Measurements from ENCODE around the gene SCO1.
"Not testable (repeated sequence)": the region's sequence is repeated elsewhere in the genome, so short reads cannot be mapped to it uniquely, and the experiment has no call there.

Gene SCO1

DNA sequence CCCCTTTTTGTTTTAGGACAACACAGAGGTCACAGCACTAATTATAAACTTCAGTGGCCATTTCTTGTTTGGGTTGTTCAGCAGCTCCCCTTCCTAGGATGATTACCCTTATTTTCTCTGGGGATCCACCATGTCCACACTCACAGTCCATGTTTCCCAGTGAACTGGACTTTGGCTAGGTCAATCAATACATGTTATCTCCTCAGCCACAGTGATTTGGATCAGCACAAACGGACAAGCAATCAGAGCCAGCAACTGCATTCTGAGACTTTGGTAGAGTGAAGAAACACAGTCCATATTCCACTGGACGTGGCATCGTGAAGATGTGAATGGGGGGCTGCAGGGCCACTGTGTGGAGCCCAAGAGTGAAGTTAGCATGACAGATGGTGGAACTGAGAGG lies 27.9 kb upstream of the SCO1 start:
- DNase-seq (ENCODE audit: low spot score), result no peak

DNA sequence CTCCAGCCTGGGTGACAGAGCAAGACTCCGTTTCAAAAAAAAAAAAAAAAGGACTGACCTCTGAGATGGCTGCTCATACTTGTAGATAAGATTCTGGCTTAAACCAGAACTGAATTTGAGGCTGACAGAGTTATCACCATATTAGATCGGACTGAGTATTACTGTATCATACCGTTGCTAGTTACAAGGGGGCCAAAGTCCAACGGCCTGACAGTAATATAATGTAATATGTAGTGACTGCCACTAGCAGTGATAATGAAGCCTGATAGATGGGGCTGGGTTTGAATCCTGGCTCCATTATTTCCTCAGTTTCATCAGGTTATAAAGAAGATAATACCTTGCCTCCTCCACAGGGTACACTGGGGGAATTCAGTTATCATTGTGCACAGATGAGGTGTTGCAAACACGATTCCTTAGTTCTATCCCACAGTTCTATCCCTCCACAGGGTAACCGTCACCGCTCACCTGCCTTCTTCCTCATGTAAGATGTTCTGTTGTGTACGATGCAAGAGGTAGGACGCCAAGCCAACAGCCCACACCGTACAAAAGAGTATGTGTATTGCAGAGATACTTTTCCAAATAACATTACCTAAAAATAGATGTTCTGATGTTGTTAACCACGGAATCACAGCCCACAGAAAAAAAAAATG lies 27.3 kb upstream of the SCO1 start:
- no peak for DNase-seq (ENCODE audit: low spot score)

DNA sequence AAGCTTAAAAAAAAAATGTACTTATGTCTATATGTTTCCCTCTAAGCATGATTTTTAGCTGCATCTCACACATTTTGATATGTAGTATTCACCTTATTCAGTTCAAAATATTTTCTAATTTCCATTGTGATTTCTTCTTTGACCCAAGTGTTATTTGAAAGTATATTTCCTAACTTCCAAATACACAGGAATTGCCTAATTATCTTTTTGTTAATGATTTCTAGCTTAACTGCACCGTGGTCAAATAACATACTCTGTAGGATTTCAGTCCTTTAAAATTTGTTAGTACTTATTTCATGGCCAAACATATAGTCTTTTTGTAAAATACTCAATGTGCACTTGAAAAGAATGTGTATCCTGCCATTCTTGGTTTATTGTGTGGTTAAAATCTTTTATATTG lies 21.2 kb upstream of the SCO1 start:
- no peak for DNase-seq (ENCODE audit: low spot score)

DNA sequence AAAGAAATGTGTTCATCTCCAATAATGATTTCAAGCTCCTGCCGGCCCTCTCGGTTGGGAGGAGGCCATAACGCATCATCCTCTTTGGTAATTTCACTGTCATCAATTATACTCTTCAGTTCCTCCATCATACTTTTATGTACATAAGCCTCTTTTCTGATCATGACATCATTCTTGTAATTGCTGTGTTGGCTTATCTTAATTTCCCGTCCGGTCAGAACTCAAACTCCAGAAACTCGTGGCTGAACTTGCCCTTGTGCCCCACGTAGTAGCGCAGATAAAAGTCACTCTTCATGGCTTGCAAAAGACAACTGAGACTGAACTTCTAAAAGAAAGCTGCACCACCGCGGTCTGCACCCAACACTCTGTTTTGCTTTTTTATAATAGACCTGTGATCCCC lies 18.9 kb upstream of the SCO1 start:
- DNase-seq (ENCODE audit: low spot score), result no peak

DNA sequence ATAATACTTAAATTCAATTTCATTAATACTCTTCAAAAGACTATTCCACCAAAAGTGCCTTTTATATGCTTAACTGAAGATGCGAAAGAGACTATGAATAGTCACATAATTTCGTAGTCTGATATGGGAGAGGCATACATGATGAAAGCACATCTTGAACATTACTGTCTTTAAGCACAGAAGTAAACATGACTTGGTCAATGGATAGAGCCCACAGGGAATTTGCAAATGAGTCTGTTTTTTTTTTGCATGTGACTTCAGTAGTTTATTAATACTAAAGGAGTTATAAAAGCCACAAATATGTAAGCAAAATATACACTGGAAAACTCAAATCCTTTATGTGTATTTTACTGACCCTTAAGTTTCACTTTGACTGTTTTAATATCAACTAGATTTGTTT lies 16.0 kb upstream of the SCO1 start:
- peak; percentile 22 for DNase-seq (ENCODE audit: low spot score)

DNA sequence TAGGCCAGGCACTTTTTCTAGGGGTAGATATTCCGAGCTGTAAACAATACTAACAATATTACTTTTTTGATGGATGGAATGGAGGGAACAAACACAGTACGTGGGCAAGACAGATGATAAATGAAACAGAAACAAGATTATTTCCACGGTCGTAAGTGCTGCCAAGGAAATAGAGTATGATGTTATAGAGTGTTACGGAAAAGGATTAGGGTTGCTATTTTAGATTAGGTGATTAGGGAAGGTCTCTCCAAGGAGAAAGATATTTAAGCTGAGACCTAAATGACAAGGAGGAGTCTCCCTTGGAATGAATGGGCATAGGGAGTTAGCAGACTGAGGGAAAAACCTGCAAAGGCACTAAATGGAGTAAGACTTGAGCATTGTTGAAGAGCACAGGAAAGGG lies 8.4 kb upstream of the SCO1 start:
- DNase-seq (ENCODE audit: low spot score), result no peak

DNA sequence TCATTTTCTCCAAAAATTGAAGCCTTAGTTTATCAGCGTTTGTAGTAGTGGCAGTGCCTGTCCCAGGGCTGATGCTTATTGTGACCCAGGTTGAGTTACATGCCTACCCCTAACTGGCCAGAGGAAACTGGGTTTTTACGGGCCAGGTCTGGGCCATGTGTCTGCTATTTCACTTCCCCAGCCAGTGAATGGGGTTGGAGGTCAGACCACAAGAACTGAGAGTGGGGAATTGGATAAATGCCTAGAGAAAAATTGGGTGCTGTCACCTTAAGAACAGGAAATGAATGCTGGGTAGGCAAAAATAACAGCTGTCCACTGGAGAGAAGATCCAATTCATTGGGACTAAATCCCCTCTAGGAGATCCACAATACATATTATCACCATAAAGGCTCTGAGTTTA lies 5.2 kb upstream of the SCO1 start:
- DNase-seq (ENCODE audit: low spot score), result peak; percentile 18

DNA sequence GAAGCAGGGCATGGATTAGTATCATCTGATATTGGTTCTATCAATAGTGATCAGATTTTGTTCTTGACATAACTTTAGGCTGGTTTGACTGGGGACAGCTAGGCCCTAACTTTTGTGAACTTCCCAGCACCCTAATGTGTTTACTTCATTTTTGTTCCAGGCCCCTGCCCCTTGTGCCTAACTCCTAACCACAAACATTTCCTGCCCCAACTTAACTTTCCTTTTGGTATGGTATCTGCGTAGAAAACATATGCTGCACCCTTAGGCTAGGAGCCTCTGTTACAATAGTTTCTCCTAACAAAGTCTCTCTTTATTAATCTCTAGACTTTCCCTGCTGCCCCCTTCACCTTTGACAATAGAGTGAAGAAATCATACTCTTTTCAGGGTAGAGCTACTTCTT lies 2.5 kb upstream of the SCO1 start:
- DNase-seq (ENCODE audit: low spot score), result peak; percentile 9

DNA sequence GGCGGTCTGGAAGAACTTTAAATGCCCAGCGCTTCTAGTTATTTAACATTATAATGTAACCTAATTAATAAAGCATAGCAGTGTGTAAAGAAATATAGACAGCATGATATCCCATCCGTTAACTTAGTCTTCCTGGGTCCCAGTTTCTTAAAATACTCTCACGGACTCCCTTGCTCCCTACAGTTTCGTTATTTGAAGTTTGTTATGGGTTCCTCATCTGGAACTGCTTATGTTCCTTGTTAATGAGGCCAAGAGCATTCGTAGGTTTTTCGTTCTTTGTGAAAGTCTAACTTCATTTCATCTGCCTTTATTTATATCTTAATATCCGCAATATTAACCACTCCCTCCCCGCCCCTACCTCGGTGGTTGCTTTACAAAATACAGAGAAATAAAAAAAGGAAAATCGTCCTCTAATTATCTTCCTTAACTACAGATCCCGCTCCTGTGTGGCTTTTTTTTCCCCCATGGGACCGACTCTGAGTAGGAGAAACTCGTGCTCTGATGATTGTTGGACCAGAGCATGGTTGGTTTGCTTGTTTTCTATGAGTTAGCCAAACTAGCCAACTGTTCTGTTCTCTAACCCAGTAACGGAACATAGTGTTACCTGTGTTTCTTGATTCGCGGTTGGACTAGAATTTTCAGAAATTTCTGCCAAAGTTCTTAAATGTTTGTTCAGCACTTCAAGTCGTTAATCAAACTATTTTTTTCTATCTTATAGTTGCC lies 924 bp upstream of the SCO1 start:
- peak; percentile 29 for DNase-seq (ENCODE audit: low spot score)

DNA sequence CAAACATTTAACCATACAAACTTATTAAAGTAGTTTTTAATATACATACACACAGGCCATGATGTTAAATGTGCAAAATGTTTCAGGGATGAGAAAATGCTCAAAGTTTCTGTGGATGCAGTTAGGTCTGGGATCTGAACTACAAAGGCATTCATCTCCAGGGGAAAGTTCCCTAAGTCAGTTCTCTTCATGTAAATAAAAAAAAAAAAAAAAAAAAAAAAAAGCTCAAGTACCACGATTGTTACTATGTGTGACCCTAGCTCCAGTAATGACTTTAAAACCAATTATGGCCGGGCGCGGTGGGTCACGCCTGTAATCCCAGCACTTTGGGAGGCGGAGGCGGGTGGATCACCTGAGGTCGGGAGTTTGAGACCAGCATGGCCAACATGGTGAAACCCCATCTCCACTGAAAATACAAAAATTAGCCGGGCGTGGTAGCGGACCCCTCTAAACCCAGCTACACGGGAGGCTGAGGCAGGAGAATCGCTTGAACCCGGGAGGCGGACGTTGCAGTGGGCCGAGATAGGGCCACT lies 1.4 kb downstream of the SCO1 start:
- DNase-seq (ENCODE audit: low spot score), result not testable (repeated sequence)

DNA sequence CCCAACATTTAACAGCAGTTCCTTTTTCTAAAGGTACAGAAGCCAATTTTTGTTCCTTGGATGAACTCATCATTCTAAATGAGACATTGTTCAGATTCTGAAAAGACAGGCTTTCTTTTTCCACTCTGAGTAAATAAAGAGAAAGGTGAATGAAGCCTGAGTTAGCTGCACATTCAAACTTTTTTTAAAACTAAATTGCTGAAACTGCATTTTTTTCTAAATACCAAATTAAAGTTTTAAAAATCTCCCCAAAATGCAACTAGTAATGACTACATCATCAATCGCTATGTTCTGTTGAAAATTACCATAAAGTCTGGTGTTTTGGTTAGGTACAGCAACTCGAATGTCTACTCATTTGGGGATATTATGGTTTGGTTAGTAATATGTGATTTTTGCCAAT lies 9.8 kb downstream of the SCO1 start:
- no peak for DNase-seq (ENCODE audit: low spot score)

DNA sequence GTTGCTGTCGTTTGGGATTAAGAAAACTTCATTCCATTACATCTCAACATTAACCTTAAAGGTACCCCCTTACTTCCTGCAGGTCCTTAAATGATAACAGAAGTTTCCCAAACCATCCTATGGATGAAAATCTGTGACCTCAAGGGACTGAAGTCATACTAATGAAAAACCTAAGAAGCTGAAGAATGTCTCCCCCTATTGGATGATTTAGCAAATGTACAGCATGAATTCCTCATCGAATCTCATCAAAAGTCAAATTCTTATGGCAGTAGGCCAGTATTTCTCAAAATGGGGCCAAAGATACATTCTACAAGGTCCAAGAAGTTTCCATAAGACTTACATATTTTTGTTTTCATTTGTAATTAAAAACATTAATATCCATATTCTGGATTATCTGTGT lies 13.5 kb downstream of the SCO1 start:
- DNase-seq (ENCODE audit: low spot score), result peak; percentile 26

DNA sequence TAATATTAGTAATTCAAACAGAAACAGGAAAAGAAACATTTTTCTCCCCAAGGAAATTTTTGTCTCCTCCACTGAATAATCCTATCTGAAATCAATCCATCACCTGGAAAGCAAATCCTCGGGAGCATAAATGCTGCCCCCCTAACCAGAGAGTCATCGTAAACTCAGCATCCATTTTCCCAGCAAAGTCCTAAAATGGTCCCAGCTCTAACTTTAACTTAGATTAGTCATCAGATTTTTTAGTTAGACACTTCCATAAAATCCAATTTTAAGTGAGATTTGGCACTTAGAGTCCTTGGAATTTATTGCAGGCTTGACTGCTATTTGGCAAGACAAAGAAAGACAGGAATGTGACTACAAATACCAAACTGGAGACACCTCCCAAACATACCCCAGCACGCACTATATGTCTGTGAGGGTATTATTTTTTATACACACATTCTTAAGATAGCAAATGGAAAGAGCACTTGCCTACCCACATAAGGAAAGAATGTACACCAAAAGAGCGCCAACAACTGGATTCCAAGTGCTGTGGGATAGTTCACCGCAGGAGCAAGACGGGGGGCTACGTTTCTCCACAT lies 15.4 kb downstream of the SCO1 start:
- no peak for DNase-seq (ENCODE audit: low spot score)

DNA sequence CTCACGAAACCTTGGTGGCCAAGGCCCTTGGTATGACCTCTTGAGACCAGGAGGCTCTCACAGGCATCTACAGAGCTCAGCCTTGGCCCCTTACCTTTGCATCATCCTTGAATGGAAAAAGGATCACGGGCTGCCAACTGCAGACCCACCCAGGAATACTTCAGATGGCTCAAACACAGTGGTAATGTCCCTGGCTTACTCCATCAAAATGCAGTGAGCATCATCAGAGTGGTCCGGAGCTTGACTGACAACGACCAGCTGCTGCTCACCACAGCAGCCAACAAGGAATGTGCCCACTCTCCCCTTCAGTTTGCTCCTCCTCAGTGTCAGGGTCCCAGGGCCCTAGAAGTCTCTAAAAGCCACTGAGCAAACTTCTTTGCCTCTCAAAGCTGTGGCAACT lies 22.6 kb downstream of the SCO1 start:
- DNase-seq (ENCODE audit: low spot score), result no peak

DNA sequence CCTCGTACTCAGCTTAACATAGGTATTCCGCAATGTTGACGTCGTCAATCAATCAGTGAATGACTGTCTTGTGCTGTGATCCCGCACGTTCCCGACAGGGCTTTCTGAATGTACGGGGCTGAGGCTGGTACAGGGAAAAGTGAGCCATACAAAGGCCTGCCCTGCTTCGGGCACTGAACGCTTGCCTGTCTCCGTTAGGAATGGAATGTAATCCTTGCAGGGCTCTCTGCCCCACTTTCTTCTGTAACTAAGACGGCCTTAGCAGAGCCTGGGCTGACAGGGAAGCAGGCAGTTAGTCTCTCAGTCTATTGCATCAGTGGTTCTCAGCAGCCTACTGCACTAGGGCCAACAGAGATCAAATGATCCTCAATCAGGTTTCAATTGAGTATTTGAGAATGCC lies 24.0 kb downstream of the SCO1 start:
- DNase-seq (ENCODE audit: low spot score), result no peak

DNA sequence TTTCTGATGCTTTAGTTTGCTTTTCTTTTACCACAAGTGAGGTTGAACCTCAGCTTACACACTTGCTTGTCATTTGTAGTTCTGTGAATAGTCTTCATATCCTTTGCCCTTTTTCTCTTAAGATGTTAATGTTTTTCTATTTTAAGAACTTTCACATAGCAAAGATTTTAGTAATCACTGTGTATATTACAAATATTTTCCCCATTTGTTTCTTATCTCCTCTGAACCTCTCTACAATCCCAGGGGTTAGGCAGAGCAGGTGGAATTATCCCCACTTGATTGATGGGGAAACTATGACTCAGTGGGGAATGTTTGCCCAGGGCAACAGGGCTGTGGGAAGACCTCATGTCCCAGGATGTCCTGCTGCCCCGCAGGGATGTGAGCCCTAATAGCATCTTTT lies 28.6 kb downstream of the SCO1 start:
- peak; percentile 50 for DNase-seq (ENCODE audit: low spot score)

DNA sequence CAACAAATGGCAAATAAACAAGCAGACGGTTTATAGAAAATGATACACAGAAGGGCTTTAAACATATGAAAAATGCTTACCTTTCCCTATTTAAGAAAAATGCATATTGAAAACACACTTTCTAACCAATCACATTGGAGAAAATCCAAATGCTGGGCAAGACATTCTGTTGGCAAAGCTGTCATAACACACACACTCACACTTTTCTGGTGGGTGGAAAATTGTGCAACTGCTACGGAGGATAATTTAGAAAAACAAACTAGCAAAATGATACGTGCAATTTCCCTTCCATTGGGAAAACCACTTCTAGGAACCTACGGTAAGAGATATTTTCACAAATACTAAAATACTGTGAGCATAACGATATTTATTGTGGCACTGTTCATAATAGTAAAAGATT lies 30.4 kb downstream of the SCO1 start:
- no peak for DNase-seq (ENCODE audit: low spot score)

DNA sequence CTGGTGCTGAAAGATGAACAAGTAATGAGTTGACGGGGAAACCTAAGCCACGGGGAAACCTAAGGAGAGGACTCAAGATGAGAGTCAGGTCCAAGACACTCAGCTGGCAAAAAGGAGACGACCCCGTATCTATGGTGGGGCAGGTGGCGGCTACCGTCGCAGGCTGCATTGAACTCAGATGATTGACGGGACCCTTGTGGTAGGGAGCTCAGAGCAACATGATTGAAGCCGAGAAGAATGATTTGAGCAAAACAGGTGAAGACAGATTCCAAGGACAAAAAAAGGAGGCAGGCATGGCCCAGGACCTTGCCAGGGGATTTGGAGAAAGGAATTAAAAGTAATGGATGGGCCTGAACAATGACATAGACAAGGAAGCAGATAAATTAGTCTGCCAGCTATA lies 32.8 kb downstream of the SCO1 start:
- DNase-seq (ENCODE audit: low spot score), result no peak

DNA sequence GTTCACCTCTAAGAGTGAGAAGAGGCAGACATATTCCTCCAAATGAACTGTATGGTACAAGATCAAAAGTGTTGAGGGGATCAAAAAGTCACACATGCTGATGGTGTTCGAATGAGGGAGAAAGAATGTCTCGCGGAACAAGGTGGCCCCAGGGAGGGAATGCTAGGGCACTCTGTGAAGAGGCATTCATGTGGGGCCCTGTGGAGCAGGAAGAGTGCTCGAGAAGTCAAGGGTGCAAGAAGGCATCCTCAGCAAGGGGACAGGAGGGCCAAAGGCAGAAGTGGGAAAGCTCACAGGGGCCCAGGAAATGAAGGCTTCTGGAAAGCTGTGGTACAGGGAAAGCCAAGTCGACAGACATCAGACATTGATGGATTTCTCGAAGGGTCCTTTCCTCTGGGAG lies 34.1 kb downstream of the SCO1 start:
- DNase-seq (ENCODE audit: low spot score), result no peak

DNA sequence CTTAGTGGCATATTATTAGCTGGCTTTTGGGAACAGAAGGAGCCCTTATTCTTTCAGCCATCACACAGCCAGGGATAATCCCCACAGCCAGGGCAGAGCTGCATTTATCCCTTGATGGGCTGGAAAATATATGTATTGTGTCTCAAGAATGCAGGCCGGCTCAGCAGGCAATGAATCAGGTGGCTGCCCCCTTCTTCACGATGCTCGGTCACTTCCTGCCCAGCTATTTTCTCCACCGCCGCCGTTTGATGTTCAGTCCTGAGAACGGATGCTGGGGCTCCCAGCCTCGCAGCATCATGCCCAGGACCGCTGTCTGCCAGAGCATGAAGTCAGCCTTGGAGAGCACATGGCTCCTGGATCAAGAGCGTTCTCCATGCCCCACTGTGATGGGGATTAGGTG lies 35.9 kb downstream of the SCO1 start:
- no peak for DNase-seq (ENCODE audit: low spot score)

DNA sequence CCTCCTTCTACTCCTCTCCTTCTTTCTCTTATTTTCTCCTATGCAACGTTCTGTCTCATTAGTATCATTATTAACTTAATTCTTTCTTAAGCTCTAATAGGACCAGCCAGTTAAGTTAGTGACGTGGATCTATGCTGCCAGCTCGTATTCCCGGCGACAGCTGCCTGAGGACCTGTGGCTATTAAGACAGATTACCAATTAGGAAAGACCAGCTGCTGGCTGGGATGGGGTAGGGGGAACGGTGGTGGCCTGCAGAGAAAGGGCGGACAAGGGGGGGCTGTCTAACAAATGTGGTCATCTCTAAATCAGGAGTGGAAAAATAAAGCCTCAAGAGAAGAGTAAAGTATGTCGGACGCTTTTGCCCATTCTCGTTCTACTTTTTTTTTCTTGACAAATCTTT lies 39.5 kb downstream of the SCO1 start:
- no peak for DNase-seq (ENCODE audit: low spot score)

DNA sequence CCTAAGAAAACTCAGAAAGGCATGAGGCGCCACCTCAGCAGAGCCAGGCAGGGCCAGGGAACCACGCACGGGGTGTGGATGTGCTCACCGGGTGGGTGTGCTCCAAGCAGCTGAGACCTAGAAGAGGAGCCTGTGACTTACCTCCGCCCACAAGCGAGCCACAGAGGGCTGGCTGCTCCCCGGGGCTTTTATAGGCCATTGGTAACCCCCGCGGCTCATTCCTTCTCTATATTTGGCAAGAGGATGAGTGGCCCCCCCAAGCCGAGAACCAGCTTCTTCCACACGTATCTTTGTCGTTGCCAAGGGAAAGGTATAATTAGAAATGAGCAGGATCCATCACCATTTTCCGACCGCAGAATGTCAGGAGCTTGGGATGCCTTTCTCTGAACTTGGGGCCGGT lies 40.2 kb downstream of the SCO1 start, which contains the start of gene MYH3:
MYH3 (minus strand) TSS at position 162 of the 400 bp plus-strand sequence. CDS start 2,245 bp downstream, outside the sequence.
- DNase-seq (ENCODE audit: low spot score), result no peak

DNA sequence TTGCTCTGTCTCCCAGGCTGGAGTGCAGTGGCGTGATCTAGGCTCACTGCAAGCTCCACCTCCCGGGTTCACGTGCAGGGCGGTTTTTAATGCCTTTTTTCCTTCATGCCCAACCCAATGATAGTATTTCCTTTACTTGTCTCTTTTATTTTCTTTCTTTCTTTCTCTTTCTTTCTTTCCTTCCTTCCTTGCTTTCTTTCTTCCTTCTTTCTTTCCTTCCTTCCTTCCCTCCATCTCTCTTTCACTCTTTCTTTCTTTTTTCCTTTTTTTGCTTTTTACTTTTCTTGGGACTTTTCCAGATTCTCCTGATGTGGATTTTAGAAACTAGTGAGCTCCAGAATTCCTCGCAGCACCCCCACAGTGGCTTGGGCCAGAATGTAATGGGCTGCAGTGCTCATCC lies 43.3 kb downstream of the SCO1 start:
- no peak for DNase-seq (ENCODE audit: low spot score)
